Dedifferentiated amniotic fluid mesenchymal stem cell (primary cell): ENCODE data around the gene HAVCR1.
"Not testable (repeated sequence)": the region's sequence is repeated elsewhere in the genome, so short reads cannot be mapped to it uniquely, and the experiment has no call there.

ENCODE experiments used
- DNase-seq: peaks from one replicate; pipeline ENCODE4 v3.0.0-alpha.2; 2016; ENCODE audit errors: extremely low spot score

HAVCR1 gene

DNA sequence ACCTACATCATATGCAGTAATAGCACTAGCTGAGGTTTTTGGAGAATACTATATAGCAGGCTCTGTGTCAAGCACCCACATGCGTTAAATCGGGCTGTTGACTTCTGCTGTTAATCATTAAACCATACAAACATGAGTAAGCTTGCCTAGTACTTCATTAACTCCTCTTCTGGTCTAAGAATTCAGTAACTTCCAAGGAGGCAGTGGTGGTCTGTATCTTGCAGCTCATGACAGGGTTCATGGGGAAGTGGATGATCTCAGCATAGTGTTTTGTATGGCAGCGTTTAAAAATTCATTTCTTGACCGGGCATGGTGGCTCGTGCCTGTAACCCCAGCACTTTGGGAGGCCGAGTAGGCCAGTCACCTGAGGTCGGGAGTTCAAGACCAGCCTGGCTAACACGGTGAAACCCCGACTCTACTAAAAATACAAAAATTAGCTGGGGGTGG lies at the start of gene HAVCR1:
TSS of gene HAVCR1 (minus strand) at position 24 of the 447 bp plus-strand sequence. CDS start 1,173 bp downstream, outside the sequence.
- DNase-seq = no peak

DNA sequence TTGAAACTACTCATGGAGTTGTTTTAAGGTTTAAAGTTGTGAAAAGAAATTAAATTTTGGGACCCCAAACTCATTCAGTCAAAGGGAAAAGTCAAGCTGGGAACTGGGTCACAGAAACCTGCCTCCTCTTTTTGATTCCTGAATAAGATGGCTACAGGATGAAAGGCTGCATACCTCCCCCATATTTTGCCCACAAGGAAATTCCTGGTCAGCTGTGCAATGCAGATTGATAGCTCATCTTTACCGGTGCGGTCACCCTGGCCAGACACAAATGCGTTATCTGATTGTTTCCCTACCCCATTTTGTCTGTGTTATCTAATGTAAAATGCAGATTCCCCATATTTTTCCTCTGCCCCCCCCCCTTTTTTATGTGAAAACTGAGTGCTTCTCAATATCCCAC lies 48.6 kb upstream of the HAVCR1 start:
- no peak for DNase-seq

DNA sequence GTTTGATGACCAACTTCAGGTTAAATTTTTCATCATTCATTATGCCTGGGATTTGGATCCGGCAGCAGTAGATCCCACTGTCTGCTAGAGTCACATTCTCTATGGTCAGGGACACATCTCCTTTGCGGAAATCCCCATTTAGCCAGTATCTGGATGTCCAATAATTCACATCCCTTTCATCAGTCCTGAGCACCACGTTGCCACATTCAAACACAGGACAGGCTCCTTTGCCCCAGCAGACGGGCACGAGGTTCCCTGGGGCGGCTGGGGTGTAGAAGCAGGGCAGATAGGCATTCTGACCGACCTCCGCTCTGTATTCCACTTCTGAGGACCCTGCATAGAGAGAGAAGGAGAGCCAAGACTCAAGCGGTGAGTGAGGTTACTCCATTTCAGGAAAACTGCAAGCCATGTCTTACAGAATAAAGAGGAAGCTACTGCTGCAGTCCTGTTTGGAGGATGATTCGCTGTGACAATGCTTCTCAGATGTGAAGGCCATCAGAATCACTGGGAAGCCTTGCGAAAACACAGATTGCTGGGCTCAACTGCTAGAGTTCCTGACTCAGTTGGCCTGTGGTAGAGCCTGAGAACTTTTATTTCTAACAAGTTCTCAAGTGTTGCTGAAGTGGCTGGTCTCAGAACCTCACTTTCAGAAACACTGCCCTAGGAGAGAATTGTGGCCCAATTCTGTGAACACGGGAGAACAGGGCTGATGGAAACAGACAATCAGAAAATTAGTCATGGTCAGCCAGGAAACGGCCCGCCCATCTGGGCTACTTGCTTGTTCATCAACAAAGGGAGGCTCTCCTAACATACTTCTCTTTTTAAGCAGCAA lies 47.9 kb upstream of the HAVCR1 start:
- DNase-seq = no peak

DNA sequence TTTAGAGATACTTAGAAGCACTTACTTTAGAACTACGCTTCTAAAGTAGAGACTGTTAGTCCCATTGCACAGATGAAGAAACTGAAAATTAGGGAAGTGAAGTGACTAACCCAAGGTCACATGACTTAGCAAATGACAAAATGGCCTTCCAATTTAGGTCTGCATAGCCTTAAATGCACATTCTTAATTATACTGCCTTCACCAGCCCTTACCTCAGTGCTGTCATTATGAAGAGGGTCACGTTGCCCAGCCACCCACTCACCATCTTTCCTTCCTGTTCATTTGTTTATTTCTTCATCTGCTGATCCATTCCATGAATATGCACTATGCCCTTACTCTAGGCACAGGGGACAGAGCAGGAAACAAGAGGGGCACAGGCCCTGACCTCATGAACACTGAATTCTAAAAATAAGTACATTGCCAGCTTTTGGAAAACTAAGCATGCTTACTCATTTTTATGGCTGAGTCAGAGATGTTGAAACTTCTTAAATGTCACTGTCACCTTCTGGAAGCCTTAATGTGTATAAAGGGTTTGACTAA lies 41.3 kb upstream of the HAVCR1 start:
- peak; percentile 61 for DNase-seq

DNA sequence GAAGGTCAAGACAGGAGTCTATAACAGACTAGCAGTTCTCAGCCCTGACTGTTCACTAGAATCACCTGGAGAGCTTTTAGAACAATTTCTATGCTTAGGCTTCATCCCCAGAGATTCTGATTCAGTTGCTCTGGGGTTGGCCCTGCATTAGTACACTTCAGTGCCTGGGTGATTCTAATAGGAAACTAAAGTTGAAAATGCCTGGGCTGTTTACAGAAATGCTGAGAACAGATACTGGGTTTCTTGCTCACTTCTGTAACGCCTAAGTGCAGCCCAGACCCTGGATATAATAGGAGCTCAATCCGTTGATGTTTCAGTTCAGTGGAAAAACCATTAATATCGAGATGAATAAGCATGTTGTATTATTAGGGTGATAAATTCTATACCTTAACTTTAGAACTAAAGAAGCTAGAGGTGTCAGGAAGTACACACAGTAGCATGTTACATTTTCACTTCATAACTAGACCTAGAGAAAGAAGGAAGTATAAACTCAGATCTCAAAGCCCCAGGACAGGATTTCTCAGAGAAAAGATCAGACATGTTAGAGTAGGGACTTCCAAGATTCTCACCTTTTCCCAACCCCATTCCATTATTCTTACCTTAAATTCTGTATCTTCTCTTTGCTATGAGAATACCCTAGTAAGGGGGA lies 29.6 kb upstream of the HAVCR1 start:
- DNase-seq = no peak

DNA sequence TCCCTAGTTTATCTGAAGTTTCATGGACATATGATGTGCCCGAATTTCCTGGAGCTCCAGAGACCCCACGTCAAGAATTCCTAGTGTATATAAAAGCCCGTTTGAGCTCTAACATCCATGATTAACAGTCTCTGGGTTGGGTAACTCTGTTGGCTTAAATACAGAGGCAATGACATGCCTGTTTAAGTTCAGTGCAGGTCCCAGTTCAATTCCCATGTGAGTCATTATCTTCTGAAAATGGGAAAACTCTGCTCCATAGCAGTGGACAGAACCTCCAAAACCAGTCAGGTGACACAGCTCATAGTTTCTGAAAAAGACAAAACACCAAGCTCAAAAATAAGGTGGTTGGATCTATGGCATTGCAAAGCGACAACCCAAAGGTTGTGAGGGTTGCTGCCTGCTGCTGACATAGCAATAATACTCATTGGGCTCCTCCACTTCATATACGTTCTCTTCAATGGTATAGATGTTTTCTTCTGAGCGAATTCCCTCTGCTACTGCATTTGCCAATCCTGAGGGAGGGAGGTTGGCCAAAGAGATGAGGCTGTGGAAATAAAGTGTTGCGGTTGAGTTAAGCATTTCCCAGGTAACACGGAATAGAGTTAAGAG lies 27.9 kb upstream of the HAVCR1 start:
- DNase-seq = no peak

DNA sequence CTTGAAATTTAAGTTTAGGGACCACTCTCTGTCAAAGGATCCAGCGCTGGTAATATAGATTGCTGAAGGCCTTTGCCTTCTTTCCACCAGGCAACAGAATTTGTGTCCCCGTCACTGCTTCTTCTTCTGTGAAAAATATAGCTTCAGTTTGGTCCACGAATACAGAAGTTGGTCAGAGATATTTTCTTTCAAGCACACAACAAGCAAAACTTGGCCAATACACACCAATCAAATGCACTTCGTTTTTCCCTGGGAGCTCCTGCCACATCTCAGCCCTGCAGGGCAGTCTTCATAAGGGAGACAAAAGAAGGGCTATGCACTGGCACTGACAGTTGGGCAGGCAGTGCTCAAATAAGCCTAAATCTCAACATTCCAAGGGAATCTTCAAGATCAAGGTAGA lies 27.0 kb upstream of the HAVCR1 start:
- no peak for DNase-seq

DNA sequence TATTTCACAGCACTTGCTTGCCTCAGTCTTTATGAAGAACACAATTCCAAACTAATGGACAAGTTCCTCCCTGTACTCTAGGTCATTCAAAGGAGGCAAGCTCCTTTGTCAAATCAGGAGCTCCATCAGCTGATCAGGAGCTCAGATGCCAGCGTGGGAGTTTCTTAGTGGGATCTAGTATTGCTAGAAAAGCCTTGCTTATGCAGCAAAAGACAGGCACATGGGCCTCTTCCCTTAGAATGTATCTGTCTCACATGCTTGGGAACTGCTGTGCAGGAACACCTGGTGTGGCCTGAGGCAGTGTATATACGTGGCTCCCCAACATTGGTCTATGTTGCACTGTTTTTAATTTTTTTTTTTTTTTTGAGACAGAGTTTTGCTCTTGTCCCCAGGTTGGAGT lies 21.4 kb upstream of the HAVCR1 start:
- no peak for DNase-seq

DNA sequence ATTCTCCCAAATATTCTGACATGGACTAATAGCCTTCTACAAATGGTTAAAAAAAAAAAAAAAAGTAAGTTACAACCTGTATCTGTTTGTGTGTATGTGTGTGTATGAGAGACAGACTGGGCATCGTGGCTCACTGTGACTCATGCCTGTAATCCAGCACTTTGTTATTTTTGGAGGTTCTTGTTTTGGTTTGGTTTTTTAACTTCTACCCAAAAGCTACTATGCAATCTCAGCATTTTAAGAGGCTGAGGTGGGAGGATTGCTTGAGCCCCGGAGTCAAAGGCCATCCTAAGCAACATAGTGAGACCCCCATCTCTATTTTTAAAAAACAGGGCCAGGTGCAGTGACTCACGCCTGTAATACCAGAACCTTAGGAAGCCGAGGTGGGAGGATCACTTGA lies 17.6 kb upstream of the HAVCR1 start:
- peak; percentile 71 for DNase-seq

DNA sequence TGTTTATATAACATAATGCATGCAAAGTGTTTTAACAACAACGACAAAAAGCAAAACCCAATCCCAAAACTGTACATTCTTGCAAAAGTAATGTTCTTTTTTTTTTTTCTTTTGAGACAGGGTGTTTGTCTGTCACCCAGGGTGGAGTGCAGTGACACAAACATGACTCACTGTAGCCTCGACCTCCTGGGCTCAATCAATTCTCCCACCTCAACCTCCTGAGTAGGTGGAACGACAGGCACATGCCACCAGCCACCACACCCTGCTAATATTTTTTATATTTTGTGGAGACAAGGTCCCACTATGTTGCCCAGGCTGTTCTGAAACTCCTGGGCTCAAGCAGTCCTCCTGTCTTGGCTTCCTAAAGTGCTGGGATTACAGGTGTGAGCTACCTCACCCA lies 13.6 kb upstream of the HAVCR1 start:
- DNase-seq = no peak

DNA sequence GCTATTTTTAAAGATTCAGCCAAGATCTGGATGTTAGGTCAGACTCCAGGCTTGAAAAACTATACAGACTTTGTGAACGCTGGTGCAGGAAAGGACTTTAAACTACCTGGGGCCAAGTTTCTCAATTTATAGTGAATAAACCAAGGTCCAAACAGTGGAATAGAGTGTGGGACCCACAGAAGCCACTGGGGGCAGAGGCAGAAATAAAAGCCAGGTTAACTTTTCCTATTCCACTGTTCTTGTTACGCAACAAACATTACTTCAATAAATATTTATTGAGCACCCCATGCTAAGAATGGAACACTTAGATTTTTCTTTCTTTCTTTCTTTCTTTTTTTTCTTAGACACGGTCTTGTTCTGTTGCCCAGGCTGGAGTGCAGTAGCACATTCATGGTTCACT lies 11.0 kb upstream of the HAVCR1 start:
- DNase-seq = no peak

DNA sequence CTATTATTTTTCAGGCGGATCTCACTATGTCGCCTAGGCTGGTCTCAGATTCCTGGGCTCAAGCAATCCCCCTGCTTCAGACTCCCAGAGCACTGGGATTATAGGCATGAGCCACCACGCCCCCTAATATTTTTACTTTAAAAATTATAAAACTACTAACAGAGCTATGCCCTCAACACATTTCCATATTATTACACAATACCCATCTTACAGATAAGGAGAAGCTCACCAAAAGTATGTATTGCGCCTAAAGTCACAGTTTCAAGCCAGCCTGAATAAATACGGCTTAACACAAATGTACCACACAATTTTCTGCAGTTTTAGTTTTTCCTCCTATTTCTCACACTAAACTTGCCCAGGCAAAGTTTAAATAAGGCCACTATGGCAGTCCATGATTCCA lies 9.9 kb upstream of the HAVCR1 start:
- no peak for DNase-seq

DNA sequence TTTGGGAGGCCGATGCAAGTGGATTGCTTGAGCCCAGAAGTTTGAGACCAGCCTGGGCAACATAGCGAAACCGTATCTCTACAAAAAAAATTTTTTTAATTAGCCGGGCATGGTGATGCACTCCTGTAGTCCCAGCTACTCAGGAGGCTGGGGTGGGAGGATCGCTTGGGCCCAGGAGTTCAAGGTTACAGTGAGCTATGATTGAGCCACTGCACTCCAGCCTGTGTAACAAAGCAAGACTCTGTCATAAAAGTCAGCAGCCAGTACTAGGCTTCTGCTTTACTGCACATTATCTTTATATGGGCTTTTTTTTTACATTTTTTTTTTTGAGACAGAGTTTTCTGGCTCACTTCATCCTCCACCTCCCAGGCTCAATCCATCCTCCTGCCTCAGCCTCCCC lies 9.4 kb upstream of the HAVCR1 start:
- DNase-seq = no peak

DNA sequence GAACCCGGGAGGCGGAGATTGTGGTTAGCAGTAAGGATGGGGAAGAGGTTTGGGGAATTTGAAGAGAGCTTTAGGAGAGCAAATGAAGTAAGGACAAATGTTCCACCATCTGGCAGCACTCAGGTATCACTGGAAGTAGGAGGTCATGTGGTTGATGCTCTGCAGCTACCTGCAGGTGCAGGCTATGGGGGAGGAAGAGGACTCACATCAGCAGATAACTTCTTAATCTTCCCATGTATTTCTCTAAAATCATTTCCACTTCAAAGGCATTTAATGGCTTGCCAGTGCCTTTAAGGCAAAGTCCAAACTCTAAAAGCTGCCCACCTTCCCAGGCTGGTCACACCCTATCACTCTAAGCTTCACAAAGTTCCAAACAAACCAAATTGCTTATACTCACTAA lies 8.1 kb upstream of the HAVCR1 start:
- DNase-seq = no peak

DNA sequence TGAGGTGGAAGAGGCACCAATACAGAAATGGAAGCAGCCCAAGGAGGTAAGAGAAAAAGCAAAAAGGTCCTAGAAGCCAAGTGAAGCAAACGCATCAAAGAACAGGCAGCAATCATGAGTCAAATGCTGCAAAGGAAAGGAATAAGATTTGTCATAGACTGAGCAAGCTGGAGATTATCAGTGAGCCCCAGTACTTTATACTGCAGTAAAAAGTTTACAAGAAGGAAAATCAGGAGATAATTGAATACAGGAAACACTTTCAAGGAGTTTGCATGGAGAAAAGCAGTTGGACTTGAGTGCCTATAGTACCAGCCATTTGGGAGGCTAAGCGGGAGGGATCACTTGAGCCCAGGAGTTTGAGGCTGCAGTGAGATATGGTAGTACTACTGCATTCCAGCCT lies 7.2 kb upstream of the HAVCR1 start:
- no peak for DNase-seq

DNA sequence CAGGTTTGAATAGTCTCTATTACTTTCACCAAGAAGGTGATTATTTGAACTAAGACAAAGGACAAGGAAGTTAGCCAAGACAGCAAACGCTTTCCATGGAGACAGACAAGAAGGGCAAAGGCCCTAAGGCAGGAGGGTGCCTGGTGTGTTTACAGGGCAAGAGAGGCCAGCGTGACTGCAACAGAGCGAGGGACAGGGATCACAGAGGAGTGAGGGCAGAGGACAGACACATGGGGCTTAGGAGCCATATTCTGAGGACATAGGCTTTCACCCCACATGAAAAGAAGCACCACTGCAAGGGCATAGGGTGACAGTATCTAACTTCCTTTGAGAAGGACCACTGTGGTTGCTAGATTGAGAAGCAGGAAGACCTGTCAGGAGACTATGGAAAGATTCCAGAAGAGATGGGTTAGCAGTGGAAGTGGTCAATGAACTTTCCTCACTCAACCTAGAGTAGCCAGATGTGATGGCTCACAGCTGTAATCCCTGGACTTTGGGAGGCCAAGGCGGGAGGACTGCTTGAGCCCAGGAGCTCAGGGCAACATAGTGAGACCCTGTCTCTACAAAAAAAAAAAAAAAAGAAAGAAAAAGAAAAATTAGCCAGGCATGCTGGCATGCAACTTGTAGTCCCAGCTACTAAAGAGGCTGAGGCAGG lies 5.0 kb upstream of the HAVCR1 start:
- DNase-seq = no peak

DNA sequence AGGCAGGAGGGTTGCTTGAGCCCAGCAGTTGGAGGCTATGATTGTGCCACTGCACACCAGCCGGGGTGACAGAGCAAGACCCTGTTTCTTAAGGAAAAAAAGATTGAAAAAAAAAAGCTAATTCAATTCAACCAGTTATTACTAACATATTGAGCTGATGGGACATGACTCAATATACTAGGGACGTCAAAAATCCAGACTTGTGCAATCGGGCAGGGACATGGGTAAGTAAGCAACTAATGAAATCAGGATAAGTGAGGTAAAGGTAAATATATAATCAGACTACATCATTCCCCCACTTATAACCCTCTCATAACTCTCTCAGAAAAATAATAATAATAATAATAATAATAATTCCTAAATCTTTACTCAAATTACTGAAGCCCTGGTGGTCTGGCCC lies 975 bp upstream of the HAVCR1 start:
- DNase-seq = no peak

DNA sequence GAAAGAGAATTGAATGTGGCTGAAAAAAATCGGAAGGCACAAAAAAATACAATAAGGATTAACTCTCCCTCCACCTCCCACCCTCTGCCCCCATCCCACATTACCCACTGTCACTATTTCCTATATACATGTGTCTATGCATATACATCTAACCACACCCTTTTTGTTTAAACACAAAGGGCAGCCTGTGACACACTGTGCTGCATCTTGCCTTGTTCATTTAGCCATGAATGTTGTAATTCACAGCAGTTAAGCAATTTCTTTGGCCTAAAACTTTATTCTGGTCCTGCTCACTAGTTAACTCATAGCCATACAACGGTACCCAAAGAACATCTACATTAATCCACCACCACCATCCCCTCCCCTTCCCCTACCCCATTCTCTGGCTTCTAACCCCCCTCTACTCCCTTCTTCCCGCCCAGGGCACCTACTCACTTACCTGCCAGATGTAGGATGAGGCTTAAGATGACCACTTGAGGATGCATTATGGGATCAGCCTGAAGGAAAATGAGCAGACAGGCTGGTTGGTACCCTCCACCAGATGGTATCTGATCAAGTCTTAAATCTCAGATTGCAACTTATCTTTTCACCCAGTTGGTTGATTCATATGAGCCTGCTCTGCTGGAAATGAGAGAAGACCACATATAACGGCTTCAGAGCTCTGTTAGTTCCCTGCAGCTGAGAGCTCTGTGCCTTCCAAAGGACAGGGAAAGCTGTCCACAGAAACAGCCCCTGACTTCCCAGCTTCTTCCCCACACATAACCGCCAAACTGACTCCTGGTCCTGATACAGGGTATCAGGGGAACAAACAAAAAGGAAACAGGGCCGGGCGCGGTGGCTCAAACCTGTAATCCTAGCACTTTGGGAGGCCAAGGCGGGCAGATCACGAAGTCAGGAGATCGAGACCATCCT lies 1.2 kb downstream of the HAVCR1 start:
- no peak for DNase-seq

DNA sequence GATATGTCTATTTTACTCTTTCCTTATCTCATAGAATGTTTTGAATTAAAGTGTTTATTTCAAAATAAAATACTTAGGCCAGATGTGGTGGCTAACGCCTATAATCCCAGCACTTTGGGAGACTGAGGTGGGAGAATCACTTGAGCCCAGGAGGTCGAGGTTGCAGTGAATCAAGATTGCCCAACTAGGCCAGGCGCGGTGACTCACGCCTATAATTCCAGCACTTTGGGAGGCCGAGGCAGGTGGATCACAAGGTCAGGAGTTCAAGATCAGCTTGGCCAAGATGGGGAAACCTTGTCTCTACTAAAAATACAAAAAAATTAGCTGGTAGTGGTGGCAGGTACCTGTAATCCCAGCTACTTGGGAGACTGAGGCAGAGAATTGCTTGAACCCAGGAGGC lies 2.1 kb downstream of the HAVCR1 start:
- DNase-seq = not testable (repeated sequence)

DNA sequence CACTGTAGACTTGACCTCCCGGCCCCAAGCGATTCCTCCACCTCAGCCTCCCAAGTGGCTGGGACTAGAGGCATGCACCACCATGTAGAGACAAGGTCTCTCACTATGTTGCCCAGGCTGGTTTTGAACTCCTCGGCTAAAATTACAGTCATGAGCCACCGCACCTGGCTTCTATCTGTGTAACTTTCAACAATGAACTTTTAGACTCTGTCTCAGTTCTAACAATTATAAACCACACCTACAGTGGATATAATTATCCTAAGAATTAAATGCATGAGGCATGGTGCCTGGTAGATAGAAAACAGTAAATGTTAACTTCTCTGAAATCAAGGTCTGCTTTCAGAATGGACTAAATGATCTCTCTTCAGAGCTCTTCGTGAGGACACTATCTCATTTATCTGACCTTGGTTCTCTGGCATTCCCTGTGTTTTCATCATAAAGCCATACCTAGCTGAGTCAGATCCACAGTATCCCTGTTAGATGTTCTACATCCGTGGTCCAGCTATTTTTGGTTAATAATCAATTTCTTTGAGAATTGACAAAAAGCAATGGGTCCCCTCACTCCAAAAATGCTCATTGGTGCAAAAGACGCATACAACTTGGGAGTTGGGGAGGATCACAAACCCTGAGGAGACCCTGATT lies 7.2 kb downstream of the HAVCR1 start:
- DNase-seq = no peak

DNA sequence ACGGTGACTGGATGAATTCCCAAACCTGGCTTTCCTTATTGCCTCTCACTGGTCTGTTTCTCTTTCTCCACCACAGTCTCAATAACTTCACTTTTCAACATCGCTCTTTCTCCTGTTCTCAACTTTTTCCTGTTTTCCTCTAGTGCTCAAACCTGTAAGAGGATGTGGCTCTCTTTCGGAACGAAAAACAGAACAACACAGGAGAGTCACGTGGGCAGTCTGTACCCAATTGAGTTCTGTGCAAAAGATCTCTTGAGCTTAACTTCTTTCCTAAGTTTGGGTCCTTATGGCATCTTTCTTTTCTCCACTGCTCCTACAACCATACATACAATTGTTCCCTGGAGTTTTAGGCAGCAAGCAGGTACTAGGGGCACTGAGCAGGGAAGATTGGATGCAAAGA lies 8.9 kb downstream of the HAVCR1 start:
- DNase-seq = no peak
